GM03348 (cell line): ENCODE measurements around the gene RHOT1.
A peak's percentile ranks its signal among the peaks of the same experiment; 100 is the strongest.
"Not testable (repeated sequence)": the region's sequence is repeated elsewhere in the genome, so short reads cannot be mapped to it uniquely, and the experiment has no call there.

ENCODE experiments used
- DNase-seq: peaks from one replicate; pipeline ENCODE4 v3.0.0; 2012; ENCODE audit warnings: low spot score

RHOT1 gene

GRCh38 chr17:32124985-32125847 lies 17.1 kb upstream of the RHOT1 start:
- DNase-seq = no peak

- no peak for DNase-seq
Measured at GRCh38 chr17:32125848-32126153, 16.5 kb upstream of the RHOT1 start.

- DNase-seq = no peak
Measured at GRCh38 chr17:32126325-32126724, 16.0 kb upstream of the RHOT1 start.

- DNase-seq = no peak
Measured at GRCh38 chr17:32126746-32127145, 15.6 kb upstream of the RHOT1 start.

GRCh38 chr17:32127158-32127897 lies 15.0 kb upstream of the RHOT1 start:
- peak; percentile 89 for DNase-seq

- DNase-seq = not testable (repeated sequence)
Measured at GRCh38 chr17:32128470-32128869, 13.8 kb upstream of the RHOT1 start.

- not testable (repeated sequence) for DNase-seq
Measured at GRCh38 chr17:32135497-32136117, 6.7 kb upstream of the RHOT1 start.

GRCh38 chr17:32136856-32137255 lies 5.4 kb upstream of the RHOT1 start:
- no peak for DNase-seq

GRCh38 chr17:32139504-32139903 lies 2.8 kb upstream of the RHOT1 start:
- not testable (repeated sequence) for DNase-seq

- DNase-seq = peak; percentile 67
Measured at GRCh38 chr17:32141258-32141657, 1.0 kb upstream of the RHOT1 start.

GRCh38 chr17:32141679-32142037 lies 644 bp upstream of the RHOT1 start:
- no peak for DNase-seq

- DNase-seq = peak; percentile 71
Measured at GRCh38 chr17:32142857-32143526, 690 bp downstream of the RHOT1 start.

- no peak for DNase-seq
Measured at GRCh38 chr17:32143527-32143870, 1.2 kb downstream of the RHOT1 start.

GRCh38 chr17:32144442-32144841 lies 2.1 kb downstream of the RHOT1 start:
- DNase-seq = not testable (repeated sequence)

GRCh38 chr17:32148351-32148750 lies 6.0 kb downstream of the RHOT1 start:
- no peak for DNase-seq

- DNase-seq = no peak
Measured at GRCh38 chr17:32150358-32150757, 8.1 kb downstream of the RHOT1 start.

- DNase-seq = no peak
Measured at GRCh38 chr17:32152130-32152529, 9.8 kb downstream of the RHOT1 start.

- DNase-seq = no peak
Measured at GRCh38 chr17:32155896-32156295, 13.6 kb downstream of the RHOT1 start.

- no peak for DNase-seq
Measured at GRCh38 chr17:32156656-32157055, 14.4 kb downstream of the RHOT1 start.

GRCh38 chr17:32157225-32157624 lies 14.9 kb downstream of the RHOT1 start:
- DNase-seq = no peak

- DNase-seq = no peak
Measured at GRCh38 chr17:32158870-32159585, 16.7 kb downstream of the RHOT1 start.
